Esophagus squamous epithelium (tissue), 5 donors: Measurements from ENCODE around the gene PEX1. TPM values are rescaled to one million over a fixed set of nuclear protein-coding genes. Genes with fewer than 3 reads are reported as not detected.
"Not testable (repeated sequence)": the region's sequence is repeated elsewhere in the genome, so short reads cannot be mapped to it uniquely, and the experiment has no call there.

Source experiments
- DNase-seq: peaks from one replicate; lab custom pipeline; 2025; lab: John Stamatoyannopoulos, UW
- H3K27ac ChIP-seq, 4 donors: fragments of 200-600 bp; sonication (generic); one replicate each; pipeline ENCODE4 v1.5.1; 2016 to 2019; ENCODE audit warnings: mild to moderate bottlenecking in 1 of 4
- H3K27me3 ChIP-seq, 4 donors: fragments of 200-600 bp; sonication (generic); 1 replicate in 3 of 4; 2 replicates in 1 of 4; pipeline versions ENCODE4 v1.5.1 to v1.6.0; 2017 to 2021; ENCODE audit warnings: antibody characterized with exemption in 1 of 4
- H3K36me3 ChIP-seq, 3 donors: fragments of 200-600 bp; sonication (generic); one replicate each; pipeline ENCODE4 v1.5.1; 2016 to 2019
- H3K4me1 ChIP-seq, 3 donors: fragments of 200-600 bp; sonication (generic); one replicate each; pipeline ENCODE4 v1.5.1; 2017 to 2019
- H3K4me3 ChIP-seq, 4 donors: fragments of 200-600 bp; sonication (generic); 1 replicate in 3 of 4; 2 replicates in 1 of 4; pipeline ENCODE4 v1.5.1; 2016 to 2019; ENCODE audit warnings: mild to moderate bottlenecking in 2 of 4, moderate library complexity in 1 of 4
- H3K9me3 ChIP-seq, 3 donors: fragments of 200-600 bp; sonication (generic); one replicate each; pipeline ENCODE4 v1.5.1; 2016 to 2019
- POLR2A ChIP-seq, 4 donors: fragments of 450-650 bp; IDR thresholded peaks; one replicate each; pipeline ENCODE4 v1.6.1; 2017; ENCODE audit warnings: antibody characterized with exemption in 4 of 4, mild to moderate bottlenecking in 4 of 4, moderate library complexity in 3 of 4
- WGBS, 2 donors: methylation state at CpG; one replicate each; pipeline ENCODE4 v1.1.5; 2018; 5-methylcytosine and 5-hydroxymethylcytosine counted together
- intact Hi-C: fragments of 100-400 bp; cut with DNase I; formaldehyde crosslinking; loops from one replicate; pipeline ENCODE4 v1.15.0; 2022
- total RNA-seq, 4 donors: library from RNA; depleted of rRNA; stranded (reverse); fragments of >200 nt; gene quantifications; one replicate each; pipeline ENCODE4 v1.1.0, GENCODE V29; 2016
- TF ChIP-seq, protein P1 (sequence below), 6 experiments: fragments of 450-650 bp in 4 of 6; fragments of 200-600 bp in 2 of 6; sonication (generic) in 2 of 6; IDR thresholded peaks; one replicate each; pipeline ENCODE4 v1.5.1; 2016 to 2019; ENCODE audit warnings: antibody characterized with exemption in 6 of 6, mild to moderate bottlenecking in 4 of 6, moderate library complexity in 4 of 6
- donor health status: DM: yes; HTN: yes; CAD: no.

The PEX1 gene
- total RNA-seq, 4 donors from 2014 or later: 9.3 to 25.0 (median 13.2) TPM

DNA sequence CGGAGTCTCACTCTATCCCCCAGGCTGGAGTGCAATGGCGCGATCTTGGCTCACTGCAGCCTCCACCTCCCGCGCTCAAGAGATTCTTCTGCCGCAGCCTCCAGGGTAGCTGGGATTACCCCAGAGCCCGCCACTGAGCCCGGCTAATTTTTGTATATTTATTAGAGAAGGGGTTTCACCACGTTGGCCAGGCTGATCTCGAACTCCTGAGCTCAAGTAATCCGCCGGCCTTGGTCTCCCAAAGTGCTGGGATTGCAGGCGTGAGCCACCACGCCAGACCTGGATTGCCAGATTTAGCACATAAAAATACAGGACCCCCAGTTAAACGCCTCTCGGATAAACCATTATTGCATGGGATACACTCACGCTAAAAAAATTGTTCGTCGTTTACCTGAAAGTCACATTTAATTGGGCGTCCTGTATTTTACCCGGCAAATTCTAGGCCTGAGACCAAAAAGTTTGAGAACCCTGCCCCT, 81.4 kb downstream of the PEX1 start:
- DNase-seq: no peak
- Histone ChIP-seq H3K27ac (peak overlapping the region; percentile 95 to 97 (median 96)), H3K36me3 (peaks cover 0 to 20% (median 0%) of the 10 kb centered on the region in 3 donors), H3K4me1 (peaks cover 0 to 27% (median 0%) of the 10 kb centered on the region in 3 donors), H3K9me3 (no peaks in the 10 kb centered on the region), H3K4me3 (peak overlapping the region; percentile 81 to 98 (median 94)), H3K27me3 (no peaks in the 10 kb centered on the region)
- TF ChIP-seq, protein P1, sequence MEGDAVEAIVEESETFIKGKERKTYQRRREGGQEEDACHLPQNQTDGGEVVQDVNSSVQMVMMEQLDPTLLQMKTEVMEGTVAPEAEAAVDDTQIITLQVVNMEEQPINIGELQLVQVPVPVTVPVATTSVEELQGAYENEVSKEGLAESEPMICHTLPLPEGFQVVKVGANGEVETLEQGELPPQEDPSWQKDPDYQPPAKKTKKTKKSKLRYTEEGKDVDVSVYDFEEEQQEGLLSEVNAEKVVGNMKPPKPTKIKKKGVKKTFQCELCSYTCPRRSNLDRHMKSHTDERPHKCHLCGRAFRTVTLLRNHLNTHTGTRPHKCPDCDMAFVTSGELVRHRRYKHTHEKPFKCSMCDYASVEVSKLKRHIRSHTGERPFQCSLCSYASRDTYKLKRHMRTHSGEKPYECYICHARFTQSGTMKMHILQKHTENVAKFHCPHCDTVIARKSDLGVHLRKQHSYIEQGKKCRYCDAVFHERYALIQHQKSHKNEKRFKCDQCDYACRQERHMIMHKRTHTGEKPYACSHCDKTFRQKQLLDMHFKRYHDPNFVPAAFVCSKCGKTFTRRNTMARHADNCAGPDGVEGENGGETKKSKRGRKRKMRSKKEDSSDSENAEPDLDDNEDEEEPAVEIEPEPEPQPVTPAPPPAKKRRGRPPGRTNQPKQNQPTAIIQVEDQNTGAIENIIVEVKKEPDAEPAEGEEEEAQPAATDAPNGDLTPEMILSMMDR (IDR thresholded peaks at IDR 0.05): no peak
- TF ChIP-seq POLR2A (IDR thresholded peaks at IDR 0.05): no peak
- intact Hi-C loops: no loop called here
- 53 to 88% methylated on average over 8 to 18 of the region's 21 CpGs for WGBS, 2 donors

DNA sequence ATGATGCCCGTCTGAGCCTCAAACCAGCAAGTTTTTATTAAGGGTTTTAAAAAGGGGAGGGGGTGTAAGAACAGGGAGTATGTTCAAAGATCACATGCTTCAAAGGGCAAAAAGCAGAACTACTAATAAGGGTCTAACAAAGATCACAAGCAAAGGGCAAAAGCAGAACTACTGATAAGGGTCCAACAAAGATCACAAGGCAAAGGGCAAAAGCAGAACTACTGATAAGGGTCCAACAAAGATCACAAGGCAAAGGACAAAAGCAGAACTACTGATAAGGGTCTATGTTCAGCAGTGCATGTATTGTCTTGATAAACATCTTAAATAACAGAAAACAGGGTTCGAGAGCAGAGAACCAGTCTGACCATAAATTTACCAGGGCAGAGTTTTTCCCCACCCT, 85.6 kb downstream of the PEX1 start:
- 79 to 82% methylated on average over 2 of the region's 2 CpGs for WGBS, 2 donors
- H3K4me1 ChIP-seq, H3K36me3 ChIP-seq, H3K27ac ChIP-seq, H3K4me3 ChIP-seq, intact Hi-C loops, DNase-seq, H3K9me3 ChIP-seq, H3K27me3 ChIP-seq: not testable (repeated sequence)

- H3K36me3 ChIP-seq: no peaks in the 10 kb centered on the region
- no peak for DNase-seq
- no peak overlapping the region for H3K4me3 ChIP-seq
- no peak overlapping the region for H3K27ac ChIP-seq
- TF ChIP-seq POLR2A (IDR thresholded peaks at IDR 0.05): no peak
- TF ChIP-seq, protein P1 (IDR thresholded peaks at IDR 0.05): no peak
- 74 to 78% methylated on average over 6 of the region's 6 CpGs for whole genome bisulfite sequencing, 2 donors
- no peaks in the 10 kb centered on the region for H3K27me3 ChIP-seq
- intact Hi-C loops: no loop called here
- no peaks in the 10 kb centered on the region for H3K9me3 ChIP-seq
- H3K4me1 ChIP-seq: no peaks in the 10 kb centered on the region
These were observed 90.3 kb downstream of the PEX1 start for GRCh38 chr7:92437956-92438491.

Other genes starting within 250 kb of the PEX1 start
- gene GATAD1, start 81.0 kb downstream of the PEX1 start, total RNA-seq: 10 to 100 TPM in 3 of 4 donors, 1 to 10 TPM in 1; 9.2 to 30.9 (median 18.0) TPM
- not detected for gene ERVW-1, start 50.6 kb downstream of the PEX1 start, total RNA-seq
- 10 to 100 TPM in 1 of 4 donors, 1 to 10 TPM in 3; 5.3 to 11.1 (median 7.3) TPM for gene RBM48, start 275 bp upstream of the PEX1 start, total RNA-seq
- 10 to 100 TPM in 3 of 4 donors, 1 to 10 TPM in 1; 8.5 to 24.4 (median 18.2) TPM for gene FAM133B, start 61.9 kb upstream of the PEX1 start, total RNA-seq